Measurements from ENCODE around the gene MT4. TPM values are rescaled to one million over a fixed set of nuclear protein-coding genes. Genes with fewer than 3 reads are reported as not detected.
"Not testable (repeated sequence)": the region's sequence is repeated elsewhere in the genome, so short reads cannot be mapped to it uniquely, and the experiment has no call there.

The MT4 gene
- total RNA-seq, 1 experiment from 2014 or later, result not detected

- H3K36me3 Mint-ChIP-seq; H3K27ac Mint-ChIP-seq; DNase-seq (ENCODE audit: low spot score); ATAC-seq; POLR2A ChIA-PET; H3K4me1 Mint-ChIP-seq; H3K4me3 Mint-ChIP-seq; H3K9me3 Mint-ChIP-seq: not testable (repeated sequence)
- CTCF ChIA-PET, result interaction anchor here (1.3 to 2.8 kb wide), 3 partner anchors 18 to 119 kb away, joined by 3 to 13 read pairs (median 11); no protein-coding TSS in a partner anchor
- H3K27me3 Mint-ChIP-seq (ENCODE audit: low read depth), result peaks cover 24% of the 10 kb centered on the region
These were observed 18.0 kb downstream of the MT4 start for GRCh38 chr16:56582911-56583310.

GRCh38 chr16:56583351-56584168, 18.7 kb downstream of the MT4 start:
- POLR2A ChIA-PET, result no interaction called here

GRCh38 chr16:56584276-56584675, 19.4 kb downstream of the MT4 start:
- H3K4me3 Mint-ChIP-seq, result no peak overlapping the region
- POLR2A ChIA-PET, result no interaction called here
- no peak overlapping the region for H3K27ac Mint-ChIP-seq
- CTCF ChIA-PET, result no interaction called here
- no peaks in the 10 kb centered on the region for H3K9me3 Mint-ChIP-seq
- H3K36me3 Mint-ChIP-seq, result no peaks in the 10 kb centered on the region
- peaks cover 10% of the 10 kb centered on the region for H3K4me1 Mint-ChIP-seq
- peaks cover 37% of the 10 kb centered on the region for H3K27me3 Mint-ChIP-seq (ENCODE audit: low read depth)
- no peak for ATAC-seq
- no peak for DNase-seq (ENCODE audit: low spot score)
- TF ChIP-seq ZNF512 (CRISPR knock-in tag; IDR thresholded peaks at IDR 0.05; ENCODE audit: borderline replicate concordance) (no peak), ZNF425 (CRISPR knock-in tag; conservative IDR thresholded peaks at IDR 0.05) (no peak), PREB (CRISPR knock-in tag; IDR thresholded peaks at IDR 0.05; ENCODE audit: borderline replicate concordance) (no peak)

More at GRCh38 chr16:56583351-56584168, 18.7 kb downstream of the MT4 start:
- Mint-ChIP-seq H3K36me3 (no peaks in the 10 kb centered on the region), H3K4me3 (no peak overlapping the region), H3K9me3 (no peaks in the 10 kb centered on the region), H3K27me3 (ENCODE audit: low read depth) (peaks cover 31% of the 10 kb centered on the region), H3K27ac (no peak overlapping the region), H3K4me1 (peaks cover 7% of the 10 kb centered on the region; the same call in 1 of the 2 replicates)
- no peak for TF ChIP-seq IRF1 (CRISPR knock-in tag; IDR thresholded peaks at IDR 0.05)
- TF ChIP-seq NR1H2 (CRISPR knock-in tag; IDR thresholded peaks at IDR 0.05), result no peak
- no peak for TF ChIP-seq JAZF1 (CRISPR knock-in tag; IDR thresholded peaks at IDR 0.05)
- no peak for TF ChIP-seq SMAD3 (CRISPR knock-in tag; IDR thresholded peaks at IDR 0.05; ENCODE audit: borderline replicate concordance)
- TF ChIP-seq PRDM15 (CRISPR knock-in tag; IDR thresholded peaks at IDR 0.05), result no peak
- TF ChIP-seq E2F1 (CRISPR knock-in tag; IDR thresholded peaks at IDR 0.05), result no peak
- ATAC-seq (no peak), DNase-seq (ENCODE audit: low spot score) (no peak)
- CTCF ChIA-PET, result interaction anchor here (1.3 to 2.8 kb wide), 3 partner anchors 17 to 118 kb away, joined by 3 to 13 read pairs (median 11); no protein-coding TSS in a partner anchor

Data from WTC11 (cell line).